Esophagus squamous epithelium (tissue), 4 donors: Measurements from ENCODE around the gene RBPMS2.

Experiments
- POLR2A ChIP-seq, 4 donors: fragments of 450-650 bp; IDR thresholded peaks; one replicate each; pipeline ENCODE4 v1.6.1; 2017; ENCODE audit warnings: antibody characterized with exemption in 4 of 4, mild to moderate bottlenecking in 4 of 4, moderate library complexity in 3 of 4
- TF ChIP-seq, protein P1 (sequence below), 6 experiments: fragments of 450-650 bp in 4 of 6; fragments of 200-600 bp in 2 of 6; sonication (generic) in 2 of 6; IDR thresholded peaks; one replicate each; pipeline ENCODE4 v1.5.1; 2016 to 2019; ENCODE audit warnings: antibody characterized with exemption in 6 of 6, mild to moderate bottlenecking in 4 of 6, moderate library complexity in 4 of 6

DNA sequence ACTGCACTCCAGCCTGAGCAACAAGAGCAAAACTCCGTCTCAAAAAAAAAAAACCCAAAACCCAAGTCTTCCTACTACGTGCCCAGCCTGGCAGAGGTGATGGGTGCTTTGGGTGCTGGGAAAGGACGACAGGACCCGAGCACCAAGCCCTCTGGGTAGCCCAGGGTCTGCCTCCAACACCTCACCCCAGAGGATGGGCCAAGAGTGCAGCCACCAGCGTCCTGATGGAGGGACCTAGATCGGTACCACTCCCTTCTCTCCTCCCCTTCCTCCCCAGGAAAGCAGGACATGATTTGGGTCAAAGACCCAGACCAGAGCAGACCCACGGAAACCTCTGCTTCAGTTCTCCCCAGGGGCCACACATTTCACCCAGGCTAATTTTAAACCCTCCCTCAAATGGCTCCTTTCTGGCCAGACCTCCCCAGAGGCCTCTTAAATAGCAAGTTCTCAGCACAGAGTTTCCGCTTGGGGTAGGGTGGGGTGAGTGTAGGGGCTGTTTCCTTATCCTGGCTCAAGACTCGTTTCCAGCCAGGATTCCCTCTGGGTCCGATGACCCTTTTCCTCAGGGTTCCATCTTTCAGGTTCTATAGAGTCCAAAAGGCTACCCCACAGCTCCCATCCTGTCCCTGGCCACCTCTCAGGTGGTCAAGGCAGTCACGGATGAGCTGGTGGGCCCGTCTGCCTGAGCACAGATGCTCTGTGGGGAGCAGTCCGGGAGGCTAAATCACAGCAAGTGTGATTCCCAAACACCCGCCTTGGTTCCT is 20.5 kb downstream of the RBPMS2 start:
- TF ChIP-seq, protein P1, sequence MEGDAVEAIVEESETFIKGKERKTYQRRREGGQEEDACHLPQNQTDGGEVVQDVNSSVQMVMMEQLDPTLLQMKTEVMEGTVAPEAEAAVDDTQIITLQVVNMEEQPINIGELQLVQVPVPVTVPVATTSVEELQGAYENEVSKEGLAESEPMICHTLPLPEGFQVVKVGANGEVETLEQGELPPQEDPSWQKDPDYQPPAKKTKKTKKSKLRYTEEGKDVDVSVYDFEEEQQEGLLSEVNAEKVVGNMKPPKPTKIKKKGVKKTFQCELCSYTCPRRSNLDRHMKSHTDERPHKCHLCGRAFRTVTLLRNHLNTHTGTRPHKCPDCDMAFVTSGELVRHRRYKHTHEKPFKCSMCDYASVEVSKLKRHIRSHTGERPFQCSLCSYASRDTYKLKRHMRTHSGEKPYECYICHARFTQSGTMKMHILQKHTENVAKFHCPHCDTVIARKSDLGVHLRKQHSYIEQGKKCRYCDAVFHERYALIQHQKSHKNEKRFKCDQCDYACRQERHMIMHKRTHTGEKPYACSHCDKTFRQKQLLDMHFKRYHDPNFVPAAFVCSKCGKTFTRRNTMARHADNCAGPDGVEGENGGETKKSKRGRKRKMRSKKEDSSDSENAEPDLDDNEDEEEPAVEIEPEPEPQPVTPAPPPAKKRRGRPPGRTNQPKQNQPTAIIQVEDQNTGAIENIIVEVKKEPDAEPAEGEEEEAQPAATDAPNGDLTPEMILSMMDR (IDR thresholded peaks at IDR 0.05), result no peak
- TF ChIP-seq POLR2A (IDR thresholded peaks at IDR 0.05), result no peak
